H1 (cell line): ENCODE measurements around the gene CRY1. TPM values are rescaled to one million over a fixed set of nuclear protein-coding genes. Genes with fewer than 3 reads are reported as not detected.

Experiments used
- CTCF ChIA-PET: fragments of 300-600 bp; sonication (Branson Sonifier 250); formaldehyde crosslinking; loops from one replicate; lab custom pipeline; 2021; ENCODE audit not compliant: partially characterized antibody; lab: Charles Lee
- POLR2A ChIA-PET: fragments of 300-600 bp; sonication (Branson Sonifier 250); formaldehyde crosslinking; loops from one replicate; lab custom pipeline; 2021; ENCODE audit warnings: inconsistent platforms; ENCODE audit not compliant: partially characterized antibody; lab: Charles Lee
- DNase-seq, 2 experiments: peaks; one replicate each; pipeline versions ENCODE4 v3.0.0 to v3.0.0-alpha.2; 2010 to 2022; ENCODE audit warnings: low spot score in 2 of 2, low read depth in 1 of 2, mixed read lengths in 1 of 2
- FAIRE-seq: peaks from 2 replicates; lab custom pipeline; 2011; peaks lifted over from hg19 to GRCh38; lab: Jason Lieb, UNC
- H2AFZ ChIP-seq: 2 replicates; pipeline ENCODE4 v1.8.1; 2012; ENCODE audit warnings: low read length, inconsistent platforms
- H2AK5ac ChIP-seq: 2 replicates; pipeline ENCODE4 v1.6.1; 2013; ENCODE audit warnings: low read depth, low read length
- H2BK120ac ChIP-seq: replicated peaks from 2 replicates; pipeline ENCODE3; 2013; ENCODE audit warnings: low read depth, low read length, inconsistent platforms
- H2BK12ac ChIP-seq: 2 replicates; pipeline ENCODE4 v1.6.1; 2013; ENCODE audit warnings: low read depth, low read length
- H2BK15ac ChIP-seq: 2 replicates; pipeline ENCODE4 v1.6.1; 2013; ENCODE audit warnings: low read length
- H2BK20ac ChIP-seq: 2 replicates; pipeline ENCODE4 v1.6.1; 2013; ENCODE audit warnings: low read length
- H2BK5ac ChIP-seq: 2 replicates; pipeline ENCODE4 v1.6.1; 2013; ENCODE audit warnings: low read depth, low read length
- H3K14ac ChIP-seq: 2 replicates; pipeline ENCODE4 v1.6.1; 2013; ENCODE audit warnings: inconsistent platforms; ENCODE audit not compliant: insufficient read length
- H3K18ac ChIP-seq: 2 replicates; pipeline ENCODE4 v1.6.1; 2013; ENCODE audit warnings: low read length; ENCODE audit errors: extremely low read depth
- H3K23ac ChIP-seq: 2 replicates; pipeline ENCODE4 v1.6.1; 2013; ENCODE audit warnings: inconsistent platforms; ENCODE audit not compliant: insufficient read length
- H3K23me2 ChIP-seq: 2 replicates; pipeline ENCODE4 v1.6.1; 2013; ENCODE audit warnings: low read depth, low read length
- H3K27ac ChIP-seq: 2 replicates; pipeline ENCODE4 v1.6.1; 2011; ENCODE audit warnings: low read depth, low read length, inconsistent platforms
- H3K27me3 ChIP-seq, 4 experiments: replicated peaks in 1 of 4; 1 replicate in 1 of 4; 2 replicates in 3 of 4; pipeline versions ENCODE4 v1.6.1 to v1.8.1; 2011 to 2013; ENCODE audit warnings: low read length in 3 of 4, mild to moderate bottlenecking in 3 of 4, inconsistent platforms in 2 of 4, mixed read lengths in 2 of 4, moderate library complexity in 1 of 4; ENCODE audit not compliant: control insufficient read depth in 3 of 4, insufficient read depth in 3 of 4; ENCODE audit errors: extremely low read depth in 1 of 4
- H3K36me3 ChIP-seq, 4 experiments: 2 replicates each; pipeline versions ENCODE4 v1.6.1 to v1.8.1; 2011 to 2013; ENCODE audit warnings: mild to moderate bottlenecking in 4 of 4, low read length in 3 of 4, moderate library complexity in 2 of 4, control low read depth in 1 of 4, inconsistent platforms in 1 of 4; ENCODE audit not compliant: insufficient read depth in 4 of 4, control insufficient read depth in 2 of 4
- H3K4ac ChIP-seq: replicated peaks from 2 replicates; pipeline ENCODE3; 2013; ENCODE audit warnings: low read length, low read depth, mixed read lengths, inconsistent platforms; ENCODE audit not compliant: insufficient read length
- H3K4me1 ChIP-seq, 4 experiments: replicated peaks in 1 of 4; 1 replicate in 1 of 4; 2 replicates in 3 of 4; pipeline versions ENCODE4 v1.6.1 to v1.8.1; 2011 to 2013; ENCODE audit warnings: low read length in 3 of 4, inconsistent platforms in 2 of 4, mixed read lengths in 1 of 4; ENCODE audit not compliant: insufficient read depth in 4 of 4, control insufficient read depth in 3 of 4
- H3K4me2 ChIP-seq, 2 experiments: 2 replicates each; pipeline versions ENCODE4 v1.6.1 to v1.8.1; 2011 to 2013; ENCODE audit warnings: low read depth in 2 of 2, low read length in 2 of 2, control low read depth in 1 of 2, inconsistent platforms in 1 of 2, mild to moderate bottlenecking in 1 of 2; ENCODE audit not compliant: insufficient read depth in 1 of 2
- H3K4me3 ChIP-seq, 4 experiments: fragments of 200-600, 300-600 bp in 1 of 4; sonication (generic), shearing (Covaris generic), sonication (Bioruptor Twin) in 1 of 4; 2 replicates each; pipeline versions ENCODE4 v1.5.1 to v1.8.1; 2011 to 2016; ENCODE audit warnings: low read length in 4 of 4, low read depth in 3 of 4, control low read depth in 2 of 4, inconsistent platforms in 2 of 4, mild to moderate bottlenecking in 2 of 4, mixed read lengths in 1 of 4, moderate library complexity in 1 of 4; ENCODE audit not compliant: insufficient read depth in 2 of 4; ENCODE audit errors: extremely low read depth in 1 of 4
- H3K56ac ChIP-seq: replicated peaks from 2 replicates; pipeline ENCODE3; 2013; ENCODE audit warnings: low read depth, mild to moderate bottlenecking, mixed read lengths, low read length, inconsistent platforms; ENCODE audit not compliant: insufficient read length
- H3K79me1 ChIP-seq: 2 replicates; pipeline ENCODE4 v1.6.1; 2013; ENCODE audit warnings: low read depth, low read length, control low read depth
- H3K79me2 ChIP-seq, 2 experiments: 2 replicates each; pipeline versions ENCODE4 v1.6.1 to v1.8.1; 2012 to 2013; ENCODE audit warnings: low read length in 2 of 2, mild to moderate bottlenecking in 2 of 2, inconsistent platforms in 1 of 2; ENCODE audit not compliant: insufficient read depth in 2 of 2, control insufficient read depth in 1 of 2
- H3K9ac ChIP-seq, 4 experiments: replicated peaks in 1 of 4; 1 replicate in 1 of 4; 2 replicates in 3 of 4; pipeline versions ENCODE4 v1.6.1 to v1.8.1; 2011 to 2013; ENCODE audit warnings: low read depth in 3 of 4, low read length in 3 of 4, control low read depth in 2 of 4, mild to moderate bottlenecking in 2 of 4, moderate library complexity in 2 of 4, inconsistent platforms in 1 of 4; ENCODE audit errors: extremely low read depth in 1 of 4
- H3K9me3 ChIP-seq, 2 experiments: 2 replicates each; pipeline versions ENCODE4 v1.6.1 to v1.8.1; 2012 to 2013; ENCODE audit warnings: mild to moderate bottlenecking in 2 of 2, moderate library complexity in 2 of 2, control low read depth in 1 of 2, inconsistent platforms in 1 of 2, low read depth in 1 of 2, low read length in 1 of 2, mixed read lengths in 1 of 2; ENCODE audit not compliant: insufficient read depth in 2 of 2
- H4K20me1 ChIP-seq, 2 experiments: replicated peaks in 1 of 2; 2 replicates each; pipeline versions ENCODE3 to v1.8.1; 2011 to 2013; ENCODE audit warnings: inconsistent platforms in 2 of 2, low read length in 2 of 2, mild to moderate bottlenecking in 1 of 2; ENCODE audit not compliant: insufficient read depth in 2 of 2, control insufficient read depth in 1 of 2
- H4K5ac ChIP-seq: 2 replicates; pipeline ENCODE4 v1.6.1; 2013; ENCODE audit warnings: low read length, low read depth, mixed read lengths, inconsistent platforms; ENCODE audit not compliant: insufficient read length
- H4K8ac ChIP-seq: 2 replicates; pipeline ENCODE4 v1.8.0; 2013; ENCODE audit warnings: mild to moderate bottlenecking, moderate library complexity, low read length, inconsistent platforms; ENCODE audit not compliant: insufficient read depth; ENCODE audit errors: extremely low read depth
- H4K91ac ChIP-seq: replicated peaks from 2 replicates; pipeline ENCODE3; 2013; ENCODE audit warnings: low read length, mixed read lengths, inconsistent platforms; ENCODE audit not compliant: insufficient read length
- CBX5 ChIP-seq: fragments of 300-800, 300-1000 bp; sonication (generic); IDR thresholded peaks from 2 replicates; pipeline ENCODE4 v1.7.1; 2016; ENCODE audit warnings: antibody characterized with exemption, low read length, low read depth
- CEBPB ChIP-seq: IDR thresholded peaks from 2 replicates; pipeline ENCODE4 v1.6.1; 2012; ENCODE audit warnings: low read depth, low read length
- E2F6 ChIP-seq: IDR thresholded peaks from 2 replicates; pipeline ENCODE4 v1.6.1; 2012; ENCODE audit warnings: inconsistent platforms
- EGR1 ChIP-seq: IDR thresholded peaks from 2 replicates; pipeline ENCODE4 v1.6.1; 2011; ENCODE audit warnings: low read depth, low read length, borderline replicate concordance
- KDM1A ChIP-seq: fragments of 200-600, 300-600 bp; sonication (generic); IDR thresholded peaks from 2 replicates; pipeline ENCODE4 v1.7.1; 2016; ENCODE audit warnings: mild to moderate bottlenecking, low read length, borderline replicate concordance
- POLR2AphosphoS5 ChIP-seq: IDR thresholded peaks from 2 replicates; pipeline ENCODE4 v1.6.1; 2011; ENCODE audit warnings: low read depth, low read length
- POU5F1 ChIP-seq: IDR thresholded peaks from 2 replicates; pipeline ENCODE4 v1.6.1; 2011; ENCODE audit warnings: low read depth, mild to moderate bottlenecking, low read length, moderate library complexity
- RAD21 ChIP-seq, 2 experiments: IDR thresholded peaks in 1 of 2; conservative IDR thresholded peaks in 1 of 2; 2 replicates each; pipeline ENCODE4 v1.6.1; 2011; ENCODE audit warnings: low read depth in 2 of 2, low read length in 2 of 2, improper control_type of control experiment in 1 of 2, inconsistent platforms in 1 of 2, mild to moderate bottlenecking in 1 of 2, moderate library complexity in 1 of 2
- SAP30 ChIP-seq: fragments of 300-600 bp; sonication (generic); IDR thresholded peaks from 2 replicates; pipeline ENCODE4 v1.7.1; 2012; ENCODE audit warnings: low read length, moderate library complexity, mild to moderate bottlenecking, inconsistent platforms; ENCODE audit not compliant: insufficient read depth, insufficient replicate concordance
- SP1 ChIP-seq: IDR thresholded peaks from 2 replicates; pipeline ENCODE4 v1.6.1; 2011; ENCODE audit warnings: low read depth, low read length
- TAF7 ChIP-seq: optimal IDR thresholded peaks from 2 replicates; pipeline ENCODE3; 2011; ENCODE audit warnings: low read depth, mild to moderate bottlenecking, inconsistent platforms, low read length, moderate library complexity, borderline replicate concordance
- TBP ChIP-seq: IDR thresholded peaks from 2 replicates; pipeline ENCODE4 v1.6.1; 2011; ENCODE audit warnings: low read depth, low read length, improper control_type of control experiment
- TCF12 ChIP-seq: IDR thresholded peaks from 2 replicates; pipeline ENCODE4 v1.6.1; 2011; ENCODE audit warnings: low read depth, mild to moderate bottlenecking, low read length
- YY1 ChIP-seq: IDR thresholded peaks from 2 replicates; pipeline ENCODE4 v1.6.1; 2011; ENCODE audit warnings: low read depth, mild to moderate bottlenecking, low read length
- ZNF274 ChIP-seq: IDR thresholded peaks from 2 replicates; pipeline ENCODE4 v1.7.0; 2012; ENCODE audit warnings: low read length, borderline replicate concordance; ENCODE audit errors: extremely low read depth
- WGBS, 2 experiments: shearing (Covaris generic) in 1 of 2; methylation state at CpG; one replicate each; pipeline versions ENCODE4 v1.1.6 to v1.1.7; 2013 to 2015; ENCODE audit warnings: low lambda C conversion rate in 2 of 2, mixed read lengths in 2 of 2, inconsistent platforms in 1 of 2, low coverage in 1 of 2, missing lambda C conversion rate in 1 of 2; ENCODE audit not compliant: insufficient replicate concordance in 2 of 2, insufficient coverage in 1 of 2, insufficient read length in 1 of 2; ENCODE audit errors: extremely low coverage in 1 of 2, missing lambda C conversion rate in 1 of 2; 5-methylcytosine and 5-hydroxymethylcytosine counted together
- polyA plus RNA-seq, 7 experiments: library from polyadenylated mRNA; depleted of rRNA in 3 of 7; stranded (reverse) in 5 of 7; unstranded in 2 of 7; fragments of >200 nt in 5 of 7; fragments of 200-250 nt in 2 of 7; gene quantifications; 1 replicate in 5 of 7; 2 replicates in 1 of 7; 4 replicates in 1 of 7; pipeline versions ENCODE4 v1.2.1 to v1.2.3, GENCODE V29; 2011 to 2013; ENCODE audit warnings: missing spikeins in 2 of 7, mixed read lengths in 2 of 7
- total RNA-seq: library from RNA; stranded (reverse); fragmentation: NEBNext Ultra II Directional; extraction: Animal tissue kit (Norgen Biotek cat#: 25700); gene quantifications from 2 replicates; pipeline ENCODE4 v1.2.1, GENCODE V29; 2021

The CRY1 gene
- total and polyA plus RNA-seq, 2 of the 8 experiments (the other 6 are each of a cell fraction or from before 2014, with no cell fraction given), result 13.6 to 25.1 TPM

GRCh38 chr12:107045186-107045585, 48.2 kb downstream of the CRY1 start:
- H2AFZ ChIP-seq, result no peak overlapping the region
- H2AK5ac ChIP-seq, result no peak overlapping the region
- H2BK15ac ChIP-seq, result no peak overlapping the region
- H3K4ac ChIP-seq, result no peak overlapping the region
- no peak overlapping the region for H2BK12ac ChIP-seq
- no peak overlapping the region for H3K18ac ChIP-seq
- H4K20me1 ChIP-seq, result peaks cover 0 to 7% of the 10 kb centered on the region in 2 experiments
- POLR2A ChIA-PET, result no interaction called here
- CTCF ChIA-PET, result interaction anchor here (0.6 kb wide), 1 partner anchor 47 kb away, joined by 3 read pairs; no protein-coding TSS in a partner anchor
- H4K8ac ChIP-seq, result no peak overlapping the region
- peaks cover 3% of the 10 kb centered on the region; the same call in 1 of the 2 replicates for H3K79me1 ChIP-seq
- 87% methylated on average over 5 of the region's 5 CpGs; no CpG with 5 or more reads in 1 of the 2 experiments for WGBS, 2 experiments
- H3K4me3 ChIP-seq, result no peak overlapping the region
- no peak overlapping the region for H3K27ac ChIP-seq
- no peak overlapping the region for H4K91ac ChIP-seq
- no peak overlapping the region for H3K23ac ChIP-seq
- H2BK5ac ChIP-seq, result no peak overlapping the region
- H3K4me1 ChIP-seq, result no peaks in the 10 kb centered on the region
- H2BK120ac ChIP-seq, result no peak overlapping the region
- no peaks in the 10 kb centered on the region for H3K27me3 ChIP-seq
- DNase-seq (no peak), FAIRE-seq (no peak)
- no peak overlapping the region for H3K14ac ChIP-seq
- no peak overlapping the region for H4K5ac ChIP-seq
- H3K4me2 ChIP-seq, result no peak overlapping the region
- no peak overlapping the region for H2BK20ac ChIP-seq
- peaks cover 0 to 8% of the 10 kb centered on the region in 2 experiments; a peak in 2 of 4 replicates for H3K79me2 ChIP-seq
- H3K36me3 ChIP-seq, result no peaks in the 10 kb centered on the region
- no peak overlapping the region for H3K9ac ChIP-seq
- no peaks in the 10 kb centered on the region for H3K23me2 ChIP-seq
- H3K56ac ChIP-seq, result no peak overlapping the region
- no peaks in the 10 kb centered on the region for H3K9me3 ChIP-seq
- TF ChIP-seq SAP30 (no peak), TCF12 (no peak), POU5F1 (no peak), EGR1 (no peak), KDM1A (no peak), SP1 (no peak), TAF7 (no peak), RAD21 (IDR thresholded peaks at IDR 0.05 in 1 of 2, conservative IDR thresholded peaks at IDR 0.05 in 1 of 2; ENCODE audit: low read depth in 2 of 2, low read length in 2 of 2) (no peak), ZNF274 (no peak), TBP (no peak), CEBPB (no peak), CBX5 (no peak), E2F6 (no peak), YY1 (no peak), POLR2AphosphoS5 (no peak)
